GM21423 (cell line): Measurements from ENCODE around the gene IFT80.

Experiments
- ATAC-seq: cut with Tn5 transposase; IDR thresholded peaks from one replicate; pipeline ENCODE4 v1.9.1; 2021; ENCODE audit warnings: mild to moderate bottlenecking, moderate library complexity; ENCODE audit not compliant: unreplicated experiment

IFT80 gene

GRCh38 chr3:160401291-160402095, 2.5 kb upstream of the IFT80 start:
- ATAC-seq: no peak

- no peak for ATAC-seq
These were observed 1.7 kb upstream of the IFT80 start for GRCh38 chr3:160400702-160401150.

GRCh38 chr3:160400030-160400701, 1.1 kb upstream of the IFT80 start:
- ATAC-seq: peak; percentile 5

- ATAC-seq: peak; percentile 10
These were observed 253 bp downstream of the IFT80 start for GRCh38 chr3:160398820-160399124.

- ATAC-seq: no peak
These were observed 3.7 kb downstream of the IFT80 start for GRCh38 chr3:160395297-160395696.

- no peak for ATAC-seq
These were observed 5.0 kb downstream of the IFT80 start for GRCh38 chr3:160394009-160394392.

- no peak for ATAC-seq
These were observed 5.5 kb downstream of the IFT80 start for GRCh38 chr3:160393346-160394008.

GRCh38 chr3:160392798-160393197, 6.2 kb downstream of the IFT80 start:
- no peak for ATAC-seq

GRCh38 chr3:160390565-160391138, 8.4 kb downstream of the IFT80 start:
- ATAC-seq: no peak

- no peak for ATAC-seq
These were observed 14.2 kb downstream of the IFT80 start for GRCh38 chr3:160384639-160385318.

GRCh38 chr3:160381470-160381869, 17.6 kb downstream of the IFT80 start:
- no peak for ATAC-seq

- no peak for ATAC-seq
These were observed 19.3 kb downstream of the IFT80 start for GRCh38 chr3:160379628-160380214.

GRCh38 chr3:160378331-160379109, 20.5 kb downstream of the IFT80 start:
- no peak for ATAC-seq

- no peak for ATAC-seq
These were observed 22.3 kb downstream of the IFT80 start for GRCh38 chr3:160376681-160377080.

GRCh38 chr3:160374925-160375324, 24.1 kb downstream of the IFT80 start:
- ATAC-seq: no peak

- no peak for ATAC-seq
These were observed 24.6 kb downstream of the IFT80 start for GRCh38 chr3:160374472-160374871.

GRCh38 chr3:160373655-160374054, 25.4 kb downstream of the IFT80 start:
- no peak for ATAC-seq

- no peak for ATAC-seq
These were observed 26.2 kb downstream of the IFT80 start for GRCh38 chr3:160372780-160373179.

- ATAC-seq: no peak
These were observed 27.8 kb downstream of the IFT80 start for GRCh38 chr3:160370987-160371857.
